ENCODE data around the gene P2RX6. TPM values are rescaled to one million over a fixed set of nuclear protein-coding genes. Genes with fewer than 3 reads are reported as not detected.

P2RX6 gene
- total and polyA plus RNA-seq, 9 of the 15 experiments (the other 6 are each of a cell fraction or from before 2014, with no cell fraction given) = 0.01 to 3.9 (median 1.5) TPM; not detected in 1

- TF ChIP-seq CEBPZ (IDR thresholded peaks at IDR 0.05; ENCODE audit: borderline replicate concordance, low read depth, low read length) (peak; percentile 68; the same call in 1 of the 2 replicates), FOXP4 (CRISPR knock-in tag; IDR thresholded peaks at IDR 0.05; ENCODE audit: borderline replicate concordance) (peak; percentile 83; the same call in 1 of the 2 replicates), SMAD1 (IDR thresholded peaks at IDR 0.05; ENCODE audit: low read depth, low read length, partially characterized antibody) (peak; percentile 67), CAMTA2 (CRISPR knock-in tag; conservative IDR thresholded peaks at IDR 0.05) (peak; percentile 89), ZKSCAN3 (CRISPR knock-in tag; IDR thresholded peaks at IDR 0.05) (no peak), CEBPG (CRISPR knock-in tag; IDR thresholded peaks at IDR 0.05) (no peak; the same call in 1 of the 2 replicates), CEBPG (tag; conservative IDR thresholded peaks at IDR 0.05 in 1 of 2, IDR thresholded peaks at IDR 0.05 in 1 of 2) (no peak), RB1 (IDR thresholded peaks at IDR 0.05; ENCODE audit: low read depth) (no peak), TAF9B (IDR thresholded peaks at IDR 0.05; ENCODE audit: partially characterized antibody) (no peak), CTBP1 (IDR thresholded peaks at IDR 0.05; ENCODE audit: borderline replicate concordance) (no peak), KDM5B (IDR thresholded peaks at IDR 0.05; ENCODE audit: insufficient replicate concordance, low read depth, low read length) (no peak), STAT5A (IDR thresholded peaks at IDR 0.05; ENCODE audit: borderline replicate concordance, low read length) (no peak), GATAD2A (IDR thresholded peaks at IDR 0.05) (no peak), NEUROD1 (IDR thresholded peaks at IDR 0.05; ENCODE audit: borderline replicate concordance, low read depth, low read length, partially characterized antibody) (peak; percentile 100), NFE2 (IDR thresholded peaks at IDR 0.05; ENCODE audit: low read depth) (no peak), ZNF324 (CRISPR knock-in tag; IDR thresholded peaks at IDR 0.05) (no peak), ID3 (CRISPR knock-in tag; IDR thresholded peaks at IDR 0.05) (no peak), ID3 (tag; IDR thresholded peaks at IDR 0.05) (0 out of 2 replicates have a peak, but pooled peaks have one; percentile 12), TCF7 (IDR thresholded peaks at IDR 0.05; ENCODE audit: borderline replicate concordance) (no peak), PHF21A (IDR thresholded peaks at IDR 0.05; ENCODE audit: borderline replicate concordance, low read depth) (no peak), ZNF740 (CRISPR knock-in tag; IDR thresholded peaks at IDR 0.05) (peak; percentile 98), ZNF740 (tag; IDR thresholded peaks at IDR 0.05) (no peak; a peak in 2 of 4 replicates)
These were observed 30.8 kb downstream of the P2RX6 start, which contains the start of gene LRRC74B (continued) for GRCh38 chr22:21045585-21046294.

Data from K562 (cell line).